HG02870 (cell line): Measurements from ENCODE around the gene PDIA4.

Experiments
- ATAC-seq: cut with Tn5 transposase; IDR thresholded peaks from one replicate; pipeline ENCODE4 v1.9.1; 2021; ENCODE audit warnings: mild to moderate bottlenecking, moderate library complexity; ENCODE audit not compliant: unreplicated experiment

PDIA4 gene

GRCh38 chr7:148975896-148976295, 52.4 kb downstream of the PDIA4 start:
- ATAC-seq: no peak

GRCh38 chr7:148973256-148973655, 55.0 kb downstream of the PDIA4 start:
- no peak for ATAC-seq

- no peak for ATAC-seq
These were observed 55.9 kb downstream of the PDIA4 start for GRCh38 chr7:148972375-148972774.

- no peak for ATAC-seq
These were observed 60.7 kb downstream of the PDIA4 start for GRCh38 chr7:148967602-148968001.

- ATAC-seq: no peak
These were observed 61.3 kb downstream of the PDIA4 start for GRCh38 chr7:148967032-148967372.

GRCh38 chr7:148964483-148965267, 63.6 kb downstream of the PDIA4 start:
- ATAC-seq: no peak

- ATAC-seq: no peak
These were observed 64.5 kb downstream of the PDIA4 start for GRCh38 chr7:148963583-148964482.

- ATAC-seq: peak; percentile 54
These were observed 65.3 kb downstream of the PDIA4 start for GRCh38 chr7:148962823-148963582.

GRCh38 chr7:148962440-148962822, 65.9 kb downstream of the PDIA4 start:
- ATAC-seq: peak; percentile 1

GRCh38 chr7:148959726-148960125, 68.6 kb downstream of the PDIA4 start:
- ATAC-seq: no peak

GRCh38 chr7:148958061-148958460, 70.2 kb downstream of the PDIA4 start:
- no peak for ATAC-seq

- no peak for ATAC-seq
These were observed 73.5 kb downstream of the PDIA4 start for GRCh38 chr7:148954766-148955165.

GRCh38 chr7:148953676-148954075, 74.6 kb downstream of the PDIA4 start:
- no peak for ATAC-seq
